WTC11 (cell line): ENCODE results near the gene ISM1. TPM values are rescaled to one million over a fixed set of nuclear protein-coding genes. Genes with fewer than 3 reads are reported as not detected.
A peak's percentile ranks its signal among the peaks of the same experiment; 100 is the strongest.

Source experiments
- AR ChIP-seq: fragments of 250-450 bp; sonication (Bioruptor Pico); IDR thresholded peaks from 2 replicates; pipeline ENCODE4 v1.9.0; 2021; ENCODE audit warnings: mild to moderate bottlenecking
- ATF2 ChIP-seq: sonication (generic); formaldehyde crosslinking; IDR thresholded peaks from 2 replicates; pipeline ENCODE4 v1.8.1; 2022; ENCODE audit warnings: low read depth, missing genetic modification reagents, borderline replicate concordance
- ATF3 ChIP-seq: sonication (generic); formaldehyde crosslinking; conservative IDR thresholded peaks from 2 replicates; pipeline ENCODE4 v1.8.1; 2022; ENCODE audit warnings: mild to moderate bottlenecking, missing genetic modification reagents
- CBFB ChIP-seq: sonication (generic); formaldehyde crosslinking; IDR thresholded peaks from 2 replicates; pipeline ENCODE4 v1.8.1; 2022; ENCODE audit warnings: mild to moderate bottlenecking, low read depth, missing genetic modification reagents
- CDX4 ChIP-seq: fragments of 250-450 bp; sonication (Bioruptor Pico); IDR thresholded peaks from 2 replicates; pipeline ENCODE4 v1.9.0; 2021; ENCODE audit warnings: moderate library complexity, mild to moderate bottlenecking, inconsistent platforms, borderline replicate concordance
- E2F1 ChIP-seq: sonication (generic); formaldehyde crosslinking; IDR thresholded peaks from 2 replicates; pipeline ENCODE4 v1.8.0; 2022; ENCODE audit warnings: mild to moderate bottlenecking, missing genetic modification reagents
- FOXP1 ChIP-seq: sonication (generic); formaldehyde crosslinking; IDR thresholded peaks from 2 replicates; pipeline ENCODE4 v1.8.0; 2022; ENCODE audit warnings: missing genetic modification reagents, mild to moderate bottlenecking, moderate library complexity, borderline replicate concordance
- IRF1 ChIP-seq: sonication (generic); formaldehyde crosslinking; IDR thresholded peaks from 2 replicates; pipeline ENCODE4 v1.8.0; 2023; ENCODE audit warnings: missing genetic modification reagents
- MYBL2 ChIP-seq: sonication (generic); formaldehyde crosslinking; IDR thresholded peaks from 2 replicates; pipeline ENCODE4 v1.8.1; 2023; ENCODE audit warnings: mild to moderate bottlenecking, moderate library complexity, missing genetic modification reagents
- NFE2L1 ChIP-seq: sonication (generic); formaldehyde crosslinking; IDR thresholded peaks from 2 replicates; pipeline ENCODE4 v1.8.1; 2023; ENCODE audit warnings: missing genetic modification reagents
- PRDM15 ChIP-seq: sonication (generic); formaldehyde crosslinking; IDR thresholded peaks from 2 replicates; pipeline ENCODE4 v1.8.0; 2022; ENCODE audit warnings: missing genetic modification reagents
- TCF7 ChIP-seq: sonication (generic); formaldehyde crosslinking; IDR thresholded peaks from 2 replicates; pipeline ENCODE4 v1.8.0; 2022; ENCODE audit warnings: mild to moderate bottlenecking, low read depth, missing genetic modification reagents, moderate library complexity
- ZMAT4 ChIP-seq: fragments of 250-450 bp; sonication (Bioruptor Pico); IDR thresholded peaks from 2 replicates; pipeline ENCODE4 v1.9.0; 2021; ENCODE audit warnings: mild to moderate bottlenecking
- ZNF138 ChIP-seq: sonication (generic); formaldehyde crosslinking; conservative IDR thresholded peaks from 2 replicates; pipeline ENCODE4 v1.8.1; 2022; ENCODE audit warnings: mild to moderate bottlenecking, moderate library complexity, missing genetic modification reagents
- ZNF219 ChIP-seq: sonication (generic); formaldehyde crosslinking; IDR thresholded peaks from 2 replicates; pipeline ENCODE4 v1.8.0; 2023; ENCODE audit warnings: missing genetic modification reagents, mild to moderate bottlenecking, borderline replicate concordance
- ZNF232 ChIP-seq: sonication (generic); formaldehyde crosslinking; IDR thresholded peaks from 2 replicates; pipeline ENCODE4 v1.8.0; 2022; ENCODE audit warnings: mild to moderate bottlenecking, missing genetic modification reagents
- ZNF263 ChIP-seq: sonication (generic); formaldehyde crosslinking; IDR thresholded peaks from 2 replicates; pipeline ENCODE4 v1.8.1; 2022; ENCODE audit warnings: low read depth, mild to moderate bottlenecking, moderate library complexity, missing genetic modification reagents
- ZNF423 ChIP-seq: fragments of 250-450 bp; sonication (Bioruptor Pico); IDR thresholded peaks from 2 replicates; pipeline ENCODE4 v2.1.2; 2022; ENCODE audit warnings: mild to moderate bottlenecking, moderate library complexity
- ZNF532 ChIP-seq: fragments of 250-450 bp; sonication (Bioruptor Pico); IDR thresholded peaks from 2 replicates; pipeline ENCODE4 v1.9.0; 2021; ENCODE audit warnings: mild to moderate bottlenecking, borderline replicate concordance
- total RNA-seq: library from RNA; stranded (reverse); gene quantifications from 3 replicates; pipeline ENCODE4 v1.2.3, GENCODE V29; 2021

Gene ISM1
- total RNA-seq, 1 experiment from 2014 or later = 0.52 TPM

- TF ChIP-seq FOXP1 (CRISPR knock-in tag) (peak; percentile 78), ZNF219 (0 out of 2 replicates have a peak, but pooled peaks have one; percentile 2), MYBL2 (CRISPR knock-in tag) (peak; percentile 71; the same call in 1 of the 2 replicates), ATF2 (CRISPR knock-in tag) (no peak), PRDM15 (peak; percentile 47; the same call in 1 of the 2 replicates), NFE2L1 (CRISPR knock-in tag) (peak; percentile 85), IRF1 (CRISPR knock-in tag) (no peak), ZNF532 (no peak), ZMAT4 (CRISPR knock-in tag) (no peak), CBFB (CRISPR knock-in tag) (no peak), CDX4 (CRISPR knock-in tag) (no peak), AR (no peak), ATF3 (CRISPR knock-in tag) (no peak), ZNF232 (CRISPR knock-in tag) (no peak), TCF7 (CRISPR knock-in tag) (peak; percentile 39; the same call in 1 of the 2 replicates), ZNF423 (CRISPR knock-in tag) (no peak), ZNF263 (peak; percentile 44; the same call in 1 of the 2 replicates), ZNF138 (CRISPR knock-in tag) (0 out of 2 replicates have a peak, but pooled peaks have one; percentile 51), E2F1 (CRISPR knock-in tag) (no peak)
Observed at GRCh38 chr20:13221673-13222318, 722 bp downstream of the ISM1 start (continued).
